HG03139 (cell line): ENCODE results near the gene PRKN.

Experiments used
- ATAC-seq: cut with Tn5 transposase; IDR thresholded peaks from one replicate; pipeline ENCODE4 v1.9.1; 2021; ENCODE audit not compliant: unreplicated experiment

PRKN gene

DNA sequence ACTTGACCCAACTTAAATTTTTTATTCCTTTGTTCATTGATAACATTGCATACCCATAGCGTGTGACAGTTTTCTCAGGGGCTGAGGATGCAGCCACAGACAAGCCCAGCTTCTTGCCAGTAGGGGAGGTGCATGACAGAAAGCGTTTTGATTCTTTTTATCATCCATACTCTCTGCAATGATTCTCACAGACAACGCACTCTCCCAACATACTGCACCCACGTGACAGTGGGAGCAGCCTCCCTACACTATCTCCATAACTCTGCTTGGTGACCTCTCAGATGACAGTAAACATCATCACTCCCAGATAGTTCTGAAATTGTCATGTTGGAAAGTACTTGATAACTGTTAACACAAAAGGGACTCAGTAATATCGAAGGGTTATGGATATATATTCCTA lies 972.5 kb downstream of the PRKN start:
- no peak for ATAC-seq

DNA sequence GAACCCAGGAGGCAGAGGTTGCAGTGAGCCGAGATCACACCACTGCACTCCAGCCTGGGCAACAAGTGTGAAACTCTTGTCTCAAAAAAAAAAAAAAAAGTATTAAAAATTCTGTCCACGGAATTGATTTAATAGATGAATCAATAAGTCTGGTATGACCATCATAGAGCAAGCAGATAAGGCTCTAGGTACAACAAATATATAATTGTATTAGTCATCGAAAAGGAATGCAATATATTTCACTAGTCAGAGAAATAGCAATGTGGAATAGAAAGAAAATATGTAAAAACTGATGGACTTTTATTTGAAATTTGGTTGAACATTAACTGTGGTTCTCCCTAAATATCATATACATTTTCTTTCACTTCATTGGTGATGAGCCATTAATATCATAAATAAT lies 976.9 kb downstream of the PRKN start:
- no peak for ATAC-seq

DNA sequence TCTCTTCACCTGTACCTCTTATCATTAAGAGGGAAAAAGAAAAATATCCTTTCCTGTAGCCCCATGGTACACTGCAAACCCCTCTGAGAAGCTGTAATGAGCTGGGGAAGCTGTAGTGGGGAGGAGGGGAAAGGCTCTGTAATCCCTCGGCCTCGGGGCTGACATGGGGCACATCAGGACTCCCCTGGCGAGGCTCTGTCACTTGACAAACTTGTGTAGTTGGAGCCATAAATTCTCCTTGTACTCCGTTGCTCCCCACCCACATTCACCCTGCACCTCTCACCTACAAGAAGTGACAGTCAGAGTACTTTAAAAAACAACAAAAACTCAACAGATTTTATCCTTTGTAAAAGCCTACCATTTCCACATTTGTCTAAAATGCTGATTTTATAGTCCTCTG lies 978.0 kb downstream of the PRKN start:
- no peak for ATAC-seq

DNA sequence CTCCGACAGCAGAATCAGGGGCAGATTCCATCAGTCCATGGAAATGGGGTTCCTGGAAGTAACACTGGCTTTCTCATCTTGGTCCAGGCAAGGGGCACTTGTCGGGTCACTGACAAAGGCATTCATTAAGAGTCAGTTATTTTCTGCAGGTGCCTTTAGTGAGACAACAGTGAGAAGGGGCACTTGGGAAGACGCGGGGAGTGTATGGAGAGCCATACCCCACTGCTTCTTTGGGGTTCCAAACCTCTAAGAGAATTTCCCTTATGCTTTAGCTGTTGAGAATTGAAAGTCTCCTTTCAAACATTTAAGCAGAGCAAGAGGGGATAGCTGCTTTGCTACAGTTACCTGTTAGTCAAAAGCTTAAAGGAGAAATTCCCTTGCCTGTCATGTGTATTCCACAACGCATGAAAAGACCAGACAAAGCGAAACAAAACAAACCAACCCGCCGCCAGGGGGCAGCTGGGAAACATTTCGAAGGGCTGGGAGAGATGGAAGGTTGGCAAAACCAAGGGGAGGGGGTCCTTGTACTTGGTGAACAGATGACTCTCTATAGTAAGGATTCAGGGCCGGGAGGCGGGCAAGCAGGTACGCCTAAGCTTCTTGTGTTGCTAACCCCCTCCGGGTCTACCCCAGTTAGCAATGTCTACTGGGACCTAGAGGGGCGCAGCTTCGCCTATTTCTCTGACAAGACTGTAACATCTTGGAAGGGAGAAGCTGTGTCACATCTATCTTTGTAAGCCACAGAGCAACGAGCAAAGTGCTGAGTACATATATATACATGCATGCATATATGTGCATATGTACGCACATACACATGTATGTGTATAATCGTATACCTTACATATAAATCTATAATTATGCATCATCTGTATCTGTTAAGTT lies 978.8 kb downstream of the PRKN start:
- ATAC-seq: no peak

DNA sequence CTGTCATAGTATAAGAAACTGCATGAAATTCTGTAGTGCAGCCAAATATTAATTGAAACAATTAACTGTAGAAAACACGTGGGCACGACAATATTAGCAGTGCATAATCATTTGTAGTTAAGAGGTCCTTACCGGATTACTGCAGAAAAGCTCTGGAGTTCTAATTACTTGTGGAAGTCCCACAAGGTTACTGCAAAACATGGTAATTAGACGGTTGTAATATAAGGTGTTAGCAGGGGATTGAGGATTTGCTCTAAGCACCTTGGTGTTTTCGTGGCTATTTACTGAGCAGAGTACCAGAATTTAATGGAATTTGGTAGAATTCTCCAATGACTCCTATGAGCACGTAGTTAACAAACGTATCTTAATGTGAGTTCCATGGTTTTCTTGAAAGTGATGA lies 980.1 kb downstream of the PRKN start:
- no peak for ATAC-seq

DNA sequence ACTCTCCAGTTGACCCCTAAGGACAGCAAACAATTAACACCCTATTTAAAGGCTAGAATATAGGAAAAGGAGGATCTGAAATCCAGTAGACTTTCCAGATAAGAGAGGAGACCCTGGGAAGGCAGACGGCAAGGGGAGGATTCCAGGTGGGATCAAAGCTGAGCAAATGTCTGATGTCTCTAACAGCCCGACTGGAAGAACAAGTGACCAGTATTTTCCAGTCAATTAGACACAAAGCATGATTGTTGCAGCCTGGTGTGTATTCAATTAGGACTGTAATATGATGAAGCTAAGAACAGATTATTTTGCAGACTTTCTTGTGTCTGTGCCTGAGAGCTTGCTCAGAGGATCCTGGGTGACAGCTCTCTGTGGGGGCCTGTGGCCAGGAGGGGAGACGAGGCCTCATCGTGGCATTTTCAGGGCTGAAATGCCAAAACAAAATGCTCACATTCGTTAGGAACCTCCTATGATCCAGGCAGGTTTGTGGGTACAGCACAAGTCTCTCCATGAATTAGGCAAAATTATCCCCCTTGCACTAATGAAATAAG lies 981.9 kb downstream of the PRKN start:
- ATAC-seq: no peak

DNA sequence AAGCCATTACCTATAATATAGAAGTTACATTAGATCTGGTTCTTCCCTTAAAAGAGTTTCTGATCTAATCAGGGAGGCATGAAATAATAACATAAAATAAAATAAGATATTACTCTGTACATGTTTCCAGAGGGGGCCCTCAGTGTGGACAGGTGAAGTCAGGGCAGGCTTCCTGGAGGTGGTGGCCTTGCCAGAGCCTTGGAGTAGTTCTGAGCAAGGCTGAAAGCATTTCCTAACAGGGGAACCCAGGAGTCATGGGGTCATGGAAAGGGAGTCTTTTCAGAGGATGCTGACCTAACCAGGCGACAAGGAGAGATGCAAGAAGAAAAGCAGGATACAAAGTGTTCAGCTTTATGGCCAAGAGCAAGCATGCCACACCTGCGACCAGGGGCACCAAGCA lies 982.4 kb downstream of the PRKN start:
- no peak for ATAC-seq

DNA sequence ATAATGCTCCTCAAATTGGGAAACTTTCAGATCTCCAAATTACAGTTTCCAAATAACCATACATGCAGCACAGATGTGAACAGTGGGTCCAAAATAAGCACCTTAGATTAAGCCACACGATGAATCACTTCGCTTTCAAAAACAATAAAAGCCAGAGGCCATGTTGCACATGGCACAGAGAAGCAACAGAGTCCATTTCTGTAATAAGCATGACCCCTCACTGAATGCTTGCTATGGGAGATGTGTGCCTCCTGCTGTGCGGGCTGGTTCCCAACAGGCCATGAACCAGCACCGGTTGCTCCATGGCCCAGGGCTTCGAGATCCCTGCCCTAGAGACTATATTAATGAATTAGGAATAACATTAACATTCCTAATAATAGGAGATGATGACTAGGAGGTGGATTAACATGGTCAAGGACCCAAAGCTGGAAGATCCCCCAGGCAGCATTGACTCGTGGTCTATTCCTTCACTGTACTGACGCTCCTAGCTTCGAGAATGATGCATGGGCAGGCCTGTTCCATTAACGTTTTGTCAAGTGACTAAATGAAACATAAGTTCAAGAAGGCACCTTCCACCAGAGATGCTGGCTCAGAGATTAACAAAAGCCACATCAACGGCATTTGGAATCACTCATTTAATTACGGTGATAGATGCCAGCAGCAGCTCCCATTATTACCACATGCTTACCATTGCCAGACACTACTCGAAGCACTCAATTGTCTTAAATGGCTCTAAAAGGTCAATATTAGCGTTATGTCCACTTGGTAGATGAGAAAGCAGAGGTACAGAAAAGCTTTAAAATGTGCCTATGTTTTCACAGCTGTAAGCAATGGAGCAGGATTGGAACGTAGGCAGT lies 983.1 kb downstream of the PRKN start:
- ATAC-seq: no peak

DNA sequence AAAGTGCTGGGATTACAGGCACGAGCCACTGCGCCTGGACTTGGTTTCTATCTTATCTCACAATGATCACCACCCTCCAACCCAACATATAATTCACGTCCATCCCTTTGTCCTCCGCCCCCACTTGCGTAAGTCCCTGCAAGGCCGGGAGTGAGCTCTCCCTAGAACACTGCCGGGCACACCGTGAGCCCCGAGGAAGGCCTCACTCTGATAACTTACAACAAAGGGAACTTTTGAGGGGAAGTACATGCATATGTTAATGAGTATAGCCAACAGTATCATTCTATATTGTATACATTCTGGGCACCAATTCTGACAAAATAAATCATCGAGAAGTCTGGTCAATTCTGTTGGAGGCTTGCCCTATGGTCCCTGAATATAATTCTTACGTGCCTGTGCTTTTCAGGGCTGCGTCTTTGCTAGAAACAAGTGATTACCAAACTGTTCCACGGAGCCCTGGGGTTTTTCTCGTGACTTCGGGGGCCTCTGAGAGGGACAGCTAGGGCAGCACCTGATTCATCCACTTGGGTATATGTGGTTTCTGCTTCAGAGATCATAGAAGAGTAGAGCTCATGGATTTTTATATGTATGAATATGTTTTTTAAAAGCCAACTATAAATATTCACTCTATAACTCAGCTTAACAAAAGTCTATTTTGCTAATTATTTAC lies 983.9 kb downstream of the PRKN start:
- no peak for ATAC-seq

DNA sequence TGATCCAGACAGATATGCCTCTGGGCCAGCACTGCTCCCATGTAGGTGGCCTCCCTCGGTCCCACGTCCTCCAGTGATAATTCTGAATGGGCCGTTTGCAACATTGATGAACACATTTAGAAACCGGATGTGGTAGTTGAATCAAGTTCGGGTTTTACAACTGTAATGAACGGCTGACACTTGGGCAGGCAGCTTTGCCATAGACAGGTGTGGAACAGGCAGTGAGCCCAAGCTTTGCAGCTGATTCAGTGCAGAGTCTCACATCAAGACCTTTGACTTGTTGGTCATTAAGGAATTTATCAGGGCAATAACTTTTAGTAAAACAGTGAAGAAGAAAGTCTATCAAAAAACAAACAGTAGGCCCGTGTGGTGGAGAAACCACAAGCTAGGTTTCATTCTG lies 987.1 kb downstream of the PRKN start:
- ATAC-seq: no peak

DNA sequence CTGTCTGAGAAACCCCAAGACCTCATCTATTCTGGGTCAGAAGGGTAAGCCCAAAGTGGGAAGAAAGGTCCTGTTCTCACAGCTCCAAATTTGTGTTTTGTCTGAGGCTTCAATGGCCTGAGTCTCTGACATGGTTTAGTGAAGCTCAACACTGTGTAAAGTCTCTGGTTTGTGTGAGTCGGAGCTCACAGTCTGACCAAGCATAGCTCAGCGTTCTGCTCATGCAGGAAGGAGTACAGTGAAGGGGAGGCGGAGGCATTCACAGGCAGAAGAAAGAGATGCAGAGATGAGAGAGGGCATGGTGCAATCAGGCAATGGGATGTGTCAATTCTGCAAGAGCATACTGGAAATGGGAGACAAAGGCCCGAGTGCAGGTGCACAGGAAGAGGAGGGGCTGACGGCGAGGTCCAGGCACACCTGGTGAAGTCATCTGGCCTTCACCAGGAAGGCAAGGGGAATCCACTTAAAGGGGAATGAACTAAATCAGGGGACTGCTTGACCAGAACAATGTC lies 990.7 kb downstream of the PRKN start:
- ATAC-seq: no peak

DNA sequence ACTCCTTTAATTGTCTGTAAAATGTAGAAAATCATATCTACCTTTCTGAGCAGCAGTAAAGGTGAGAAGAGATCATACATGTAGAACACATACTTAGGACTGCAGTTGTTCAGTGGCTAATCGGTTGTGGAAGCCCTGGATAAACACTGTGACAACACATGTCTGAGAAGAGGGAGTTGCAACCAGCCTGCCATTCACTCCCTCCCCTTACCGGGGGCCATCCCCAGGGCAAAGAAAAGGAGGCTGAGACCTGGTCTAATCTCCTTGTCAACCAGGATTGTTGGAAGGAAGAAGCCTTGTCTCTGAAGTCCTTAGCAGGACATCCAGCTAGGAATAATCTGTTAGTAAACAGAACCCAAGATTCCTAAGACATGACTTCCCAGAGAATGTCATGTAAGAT lies 991.2 kb downstream of the PRKN start:
- no peak for ATAC-seq

DNA sequence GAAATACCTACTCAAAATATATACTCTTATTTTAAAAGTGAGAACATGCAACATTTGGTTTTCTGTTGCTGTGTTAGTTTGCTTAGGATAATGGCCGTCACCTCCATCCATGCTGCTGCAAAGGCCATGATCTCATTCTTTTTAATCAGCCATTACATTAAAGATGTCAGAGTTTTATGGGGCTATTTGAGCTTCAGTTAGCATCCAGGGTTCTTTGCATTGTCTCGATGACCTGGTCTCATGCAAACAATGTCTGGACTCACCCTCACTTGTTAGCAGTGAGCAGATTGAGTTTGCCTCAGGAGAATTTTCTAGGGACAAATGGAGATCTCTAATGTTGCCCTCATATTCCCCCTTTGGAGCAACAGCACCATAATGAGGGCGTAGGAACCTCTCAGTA lies 995.0 kb downstream of the PRKN start:
- ATAC-seq: no peak

DNA sequence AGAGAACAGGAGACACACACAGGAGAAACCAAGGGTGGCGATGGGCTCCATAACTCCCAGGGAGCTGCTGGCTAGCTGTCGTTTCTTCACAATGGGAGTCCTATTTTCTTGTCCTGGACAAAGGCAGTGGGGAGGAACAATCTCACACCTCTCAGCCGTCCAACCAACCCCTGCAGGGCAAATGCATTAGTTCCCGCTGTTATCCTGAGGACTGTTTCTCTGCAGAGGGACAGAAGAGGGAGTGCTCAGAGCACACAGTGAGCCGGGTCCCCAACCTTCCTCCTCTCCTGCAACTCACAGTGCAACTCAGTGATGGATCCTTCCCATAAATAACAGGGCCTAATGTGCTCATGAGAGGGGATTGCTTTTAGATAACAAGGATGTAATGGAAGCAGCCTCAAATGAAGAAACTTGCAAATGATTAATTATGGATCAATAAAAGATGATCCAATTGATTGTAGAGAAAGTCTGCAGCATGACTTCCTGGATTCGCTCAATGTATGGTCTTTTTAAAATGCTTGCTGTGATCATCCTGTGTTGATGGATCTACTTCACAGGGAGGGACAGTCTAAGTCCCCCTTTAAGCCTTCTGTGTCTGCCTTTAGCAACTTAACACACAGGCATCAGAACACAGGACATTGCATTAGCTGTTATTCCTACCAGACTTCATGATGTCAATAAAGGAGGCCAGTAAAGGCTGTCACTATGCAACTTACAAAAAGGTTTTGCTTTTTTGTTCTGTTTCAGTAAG lies 1000.3 kb downstream of the PRKN start:
- ATAC-seq: no peak

DNA sequence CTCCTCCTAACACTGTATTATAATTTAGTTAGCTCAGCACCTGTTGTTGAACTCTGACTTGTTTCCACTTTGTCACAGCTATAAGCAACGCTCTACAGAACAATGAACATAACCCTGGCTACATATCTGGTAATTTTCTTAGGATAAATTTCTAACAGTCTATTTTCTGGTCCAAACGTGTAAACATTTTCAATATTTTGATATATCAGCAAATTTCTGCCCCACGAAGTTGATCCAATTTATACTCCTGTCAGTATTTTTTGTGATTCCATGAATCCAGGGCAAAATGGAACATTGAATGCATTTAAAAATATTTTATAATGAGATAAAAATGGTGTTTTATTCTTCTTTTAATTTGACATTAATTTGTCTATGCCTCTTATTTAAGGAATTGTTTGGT lies 1005.2 kb downstream of the PRKN start:
- ATAC-seq: no peak

DNA sequence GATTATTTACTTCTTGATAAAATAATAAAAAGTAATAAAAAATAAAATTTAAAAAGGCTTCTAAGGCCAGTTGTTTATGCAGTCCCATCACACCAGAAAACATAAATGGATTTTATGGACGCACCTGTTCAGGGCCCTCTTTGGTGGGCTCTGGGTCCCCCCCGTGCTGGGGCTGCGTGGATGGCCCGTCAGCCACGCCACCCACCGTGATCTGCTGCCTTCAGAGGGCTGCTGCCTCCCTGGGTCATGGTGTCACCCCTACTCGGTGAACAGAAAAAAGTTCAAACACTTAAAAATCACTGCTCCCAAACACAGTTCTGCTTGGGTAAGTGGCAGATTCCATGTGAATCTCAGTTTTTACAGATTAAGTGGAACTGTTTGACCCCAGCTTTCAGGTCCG lies 1006.1 kb downstream of the PRKN start:
- no peak for ATAC-seq

DNA sequence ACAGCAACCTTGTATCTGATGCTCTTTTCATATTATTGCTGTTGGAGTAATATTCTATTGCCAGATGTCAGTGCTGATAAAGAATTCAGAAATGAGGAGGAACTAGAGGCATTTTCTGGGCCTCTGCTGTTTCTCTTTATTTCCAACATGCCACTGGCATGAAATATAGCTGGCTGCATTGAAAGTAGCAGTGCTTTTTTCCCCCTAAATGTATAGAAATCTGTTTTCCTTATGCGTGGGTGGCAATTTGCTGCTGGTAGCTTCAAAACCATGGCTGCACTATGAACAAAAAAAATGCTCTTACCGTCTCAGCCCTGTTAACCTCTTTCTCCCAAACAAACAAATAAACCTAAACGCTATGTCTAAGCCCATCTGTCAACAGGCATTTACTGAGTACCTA lies 1011.4 kb downstream of the PRKN start:
- no peak for ATAC-seq

DNA sequence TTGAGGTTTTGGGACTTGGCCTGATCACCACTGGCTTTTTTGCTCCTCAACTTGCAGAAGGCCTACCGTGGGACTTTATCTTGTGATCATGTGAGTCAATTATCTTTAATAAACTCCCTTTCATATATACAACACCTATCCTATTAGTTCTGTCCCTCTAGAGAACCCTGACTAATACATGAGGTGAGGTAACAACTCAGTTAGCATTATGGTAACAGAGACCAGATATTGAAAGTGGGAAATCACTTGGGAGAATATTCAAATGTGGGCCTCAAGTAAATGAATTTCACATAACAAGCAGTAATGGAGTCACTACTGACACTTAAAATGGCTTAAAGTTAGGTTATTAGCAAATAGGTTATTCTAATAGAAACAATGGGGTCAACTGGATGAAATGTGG lies 1015.6 kb downstream of the PRKN start:
- no peak for ATAC-seq

DNA sequence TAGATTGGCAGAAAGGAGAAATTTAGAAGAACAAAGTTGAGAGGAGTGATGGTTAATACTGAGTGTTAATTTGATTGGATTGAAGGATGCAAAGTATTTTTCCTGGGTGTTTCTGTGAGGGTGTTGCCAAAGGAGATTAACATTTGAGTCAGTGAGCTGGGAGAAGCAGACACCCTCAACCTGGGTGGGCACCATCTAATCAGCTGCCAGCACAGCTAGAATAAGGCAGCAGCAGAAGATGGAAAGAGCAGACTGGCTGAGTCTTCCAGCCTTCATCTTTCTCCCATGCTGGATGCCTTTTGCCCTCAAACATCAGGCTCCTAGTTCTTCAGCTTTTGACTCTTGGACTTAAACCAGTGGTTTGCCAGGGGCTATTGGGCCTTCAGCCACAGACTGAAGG lies 1016.1 kb downstream of the PRKN start:
- no peak for ATAC-seq

DNA sequence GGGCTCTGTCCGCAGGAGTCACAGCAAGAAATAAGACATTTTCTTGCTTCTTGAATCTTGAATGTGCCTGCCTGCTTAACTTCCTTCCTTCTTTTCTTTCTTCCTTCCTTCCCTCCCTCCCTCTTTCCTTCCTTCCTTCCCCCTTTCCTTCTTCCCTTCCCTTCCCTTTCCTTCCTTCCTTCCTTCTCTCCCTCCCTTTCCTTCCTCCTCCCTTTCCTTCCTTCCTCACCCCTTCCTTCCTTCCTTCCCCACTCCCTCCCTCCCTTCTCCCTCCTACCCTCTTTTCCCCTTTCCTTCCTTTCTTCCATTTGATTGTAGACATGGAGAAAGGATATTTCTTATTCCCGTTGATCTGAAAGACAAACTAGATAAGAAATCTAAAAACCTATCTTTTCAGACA lies 1016.9 kb downstream of the PRKN start:
- ATAC-seq: no peak

DNA sequence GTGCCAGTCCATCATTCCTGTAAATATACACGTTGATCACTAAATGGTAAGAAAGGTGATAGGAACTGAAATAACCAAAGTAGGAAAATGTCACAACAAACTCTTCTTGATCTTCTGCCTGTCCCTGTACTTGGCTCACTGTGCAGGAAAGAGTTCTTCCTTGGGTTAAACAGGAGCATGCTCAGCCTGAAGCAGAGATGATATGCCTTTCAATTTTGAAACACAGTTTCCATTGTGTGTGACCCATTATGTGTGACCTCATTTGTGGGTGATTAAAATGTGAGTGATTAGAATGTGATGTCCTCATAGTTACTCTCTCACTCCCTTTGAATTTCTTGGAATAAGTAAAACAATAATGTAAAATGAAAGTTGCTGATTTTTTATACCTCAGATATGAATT lies 1026.5 kb downstream of the PRKN start:
- ATAC-seq: no peak
